Esophagus muscularis mucosa (tissue), 4 donors: ENCODE results near the gene CTNNA3. TPM values are rescaled to one million over a fixed set of nuclear protein-coding genes. Genes with fewer than 3 reads are reported as not detected.

Experiments used
- DNase-seq: peaks from one replicate; pipeline ENCODE4 v3.0.0-alpha.2; 2017; ENCODE audit errors: extremely low spot score
- H3K27ac ChIP-seq, 4 donors: fragments of 200-600 bp; sonication (generic); replicated peaks in 1 of 4; 1 replicate in 3 of 4; 2 replicates in 1 of 4; pipeline ENCODE4 v1.5.1; 2016 to 2019; ENCODE audit warnings: mild to moderate bottlenecking in 1 of 4
- H3K27me3 ChIP-seq, 4 donors: fragments of 200-600 bp; sonication (generic); one replicate each; pipeline versions ENCODE4 v1.5.1 to v1.6.0; 2016 to 2019
- H3K36me3 ChIP-seq, 4 donors: fragments of 200-600 bp; sonication (generic); one replicate each; pipeline ENCODE4 v1.5.1; 2016 to 2019
- H3K4me1 ChIP-seq, 4 donors: fragments of 200-600 bp; sonication (generic); one replicate each; pipeline ENCODE4 v1.5.1; 2016 to 2019
- H3K4me3 ChIP-seq, 4 donors: fragments of 200-600 bp; sonication (generic); 1 replicate in 2 of 4; 2 replicates in 2 of 4; pipeline ENCODE4 v1.5.1; 2016 to 2019; ENCODE audit warnings: mild to moderate bottlenecking in 4 of 4, moderate library complexity in 1 of 4
- H3K9me3 ChIP-seq, 4 donors: fragments of 200-600 bp; sonication (generic); 1 replicate in 3 of 4; 2 replicates in 1 of 4; pipeline ENCODE4 v1.5.1; 2016 to 2019
- CTCF ChIP-seq, 3 experiments: fragments of 200-600 bp in 2 of 3; fragments of 450-650 bp in 1 of 3; sonication (generic) in 2 of 3; IDR thresholded peaks; one replicate each; pipeline ENCODE4 v1.5.1; 2017 to 2019; ENCODE audit warnings: antibody characterized with exemption in 3 of 3, mild to moderate bottlenecking in 2 of 3, moderate library complexity in 1 of 3
- EP300 ChIP-seq: sonication (generic); formaldehyde crosslinking; IDR thresholded peaks from one replicate; pipeline ENCODE4 v1.6.1; 2017; ENCODE audit warnings: antibody characterized with exemption
- POLR2A ChIP-seq: fragments of 450-650 bp; IDR thresholded peaks from one replicate; pipeline ENCODE4 v1.6.1; 2017; ENCODE audit warnings: antibody characterized with exemption, moderate library complexity, mild to moderate bottlenecking, low read depth
- POLR2AphosphoS5 ChIP-seq, 2 donors: sonication (generic); formaldehyde crosslinking; IDR thresholded peaks; one replicate each; pipeline ENCODE4 v1.6.1; 2017; ENCODE audit warnings: antibody characterized with exemption in 2 of 2
- WGBS: methylation state at CpG from one replicate; pipeline ENCODE4 v1.1.5; 2018; 5-methylcytosine and 5-hydroxymethylcytosine counted together
- intact Hi-C: fragments of 100-400 bp; cut with DNase I; formaldehyde crosslinking; loops from one replicate; pipeline ENCODE4 v1.15.1; 2023
- total RNA-seq, 4 donors: library from RNA; depleted of rRNA; stranded (reverse); fragments of >200 nt; gene quantifications; one replicate each; pipeline versions ENCODE4 v1.1.0 to v1.2.1, GENCODE V29; 2016

The CTNNA3 gene
- total RNA-seq, 4 donors from 2014 or later = 5.1 to 27.8 (median 17.6) TPM

DNA sequence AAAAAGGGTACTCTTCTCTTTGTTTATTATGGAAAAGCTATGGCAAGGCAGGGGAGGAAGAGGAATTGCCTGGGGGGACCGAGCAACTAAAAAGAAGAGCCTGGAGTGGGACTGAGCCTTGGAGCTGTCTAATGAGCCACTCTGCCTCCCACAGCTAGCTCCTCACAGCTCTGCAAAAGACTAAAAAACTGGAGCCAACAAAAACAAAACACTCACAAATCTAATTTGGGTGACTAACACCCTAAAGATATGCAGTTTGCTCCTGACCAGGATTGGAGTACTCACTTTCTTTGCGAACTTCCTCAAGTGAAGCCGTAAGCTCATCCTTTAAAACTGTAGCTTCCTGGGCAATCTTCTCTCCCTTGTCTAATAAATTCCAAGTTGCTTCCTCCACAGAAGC, 89.4 kb downstream of the CTNNA3 start:
- DNase-seq = no peak
- Histone ChIP-seq H3K4me3 (no peak overlapping the region), H3K27ac (peak overlapping the region; percentile 27 to 62 (median 50)), H3K4me1 (peaks cover 5 to 45% (median 27%) of the 10 kb centered on the region in 4 donors), H3K36me3 (no peaks in the 10 kb centered on the region), H3K9me3 (no peaks in the 10 kb centered on the region), H3K27me3 (no peaks in the 10 kb centered on the region)
- intact Hi-C loops = no loop called here
- no peak for TF ChIP-seq POLR2AphosphoS5 (IDR thresholded peaks at IDR 0.05)
- TF ChIP-seq EP300 = no peak
- no peak for TF ChIP-seq CTCF (IDR thresholded peaks at IDR 0.05)
- no peak for TF ChIP-seq POLR2A
- 31% methylated on average over 3 of the region's 3 CpGs for WGBS

GRCh38 chr10:67603701-67604100, 92.3 kb downstream of the CTNNA3 start:
- Histone ChIP-seq H3K4me1 (peaks cover 0 to 35% (median 21%) of the 10 kb centered on the region in 4 donors), H3K9me3 (no peaks in the 10 kb centered on the region), H3K4me3 (no peak overlapping the region), H3K36me3 (no peaks in the 10 kb centered on the region), H3K27ac (no peak overlapping the region), H3K27me3 (no peaks in the 10 kb centered on the region)
- WGBS = 91% methylated on average over 3 of the region's 3 CpGs
- intact Hi-C loops = no loop called here
- DNase-seq = no peak
- TF ChIP-seq CTCF (IDR thresholded peaks at IDR 0.05) = no peak
- TF ChIP-seq EP300 = no peak
- TF ChIP-seq POLR2A = no peak
- no peak for TF ChIP-seq POLR2AphosphoS5 (IDR thresholded peaks at IDR 0.05)

DNA sequence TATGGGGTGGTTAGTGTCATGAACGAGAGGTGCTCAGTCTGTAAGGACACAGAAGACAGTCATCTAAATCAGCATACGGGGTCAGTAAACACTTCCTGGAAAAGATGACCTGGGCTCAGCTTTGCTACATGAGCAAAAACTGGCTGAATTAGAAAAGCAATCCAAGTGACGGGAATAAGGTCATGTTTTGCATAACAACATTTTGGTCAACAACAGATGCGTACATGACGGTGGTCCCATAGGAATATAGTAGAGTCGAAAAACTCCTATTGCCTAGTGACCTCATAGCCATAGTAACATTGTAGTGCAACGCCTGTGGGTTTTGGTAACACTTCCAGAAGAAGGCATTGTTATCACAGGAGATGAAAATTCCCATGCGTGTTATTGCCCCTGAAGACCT, 92.9 kb downstream of the CTNNA3 start:
- Histone ChIP-seq H3K27me3 (no peaks in the 10 kb centered on the region), H3K4me1 (peaks cover 0 to 35% (median 21%) of the 10 kb centered on the region in 4 donors), H3K27ac (peak overlapping the region in 2 of 4 donors; percentile 23 to 33), H3K4me3 (no peak overlapping the region), H3K9me3 (no peaks in the 10 kb centered on the region), H3K36me3 (no peaks in the 10 kb centered on the region)
- WGBS = 72% methylated on average over 8 of the region's 8 CpGs
- TF ChIP-seq EP300 (no peak), POLR2AphosphoS5 (IDR thresholded peaks at IDR 0.05) (no peak), POLR2A (no peak), CTCF (IDR thresholded peaks at IDR 0.05) (no peak)
- intact Hi-C loops = no loop called here
- DNase-seq = no peak

DNA sequence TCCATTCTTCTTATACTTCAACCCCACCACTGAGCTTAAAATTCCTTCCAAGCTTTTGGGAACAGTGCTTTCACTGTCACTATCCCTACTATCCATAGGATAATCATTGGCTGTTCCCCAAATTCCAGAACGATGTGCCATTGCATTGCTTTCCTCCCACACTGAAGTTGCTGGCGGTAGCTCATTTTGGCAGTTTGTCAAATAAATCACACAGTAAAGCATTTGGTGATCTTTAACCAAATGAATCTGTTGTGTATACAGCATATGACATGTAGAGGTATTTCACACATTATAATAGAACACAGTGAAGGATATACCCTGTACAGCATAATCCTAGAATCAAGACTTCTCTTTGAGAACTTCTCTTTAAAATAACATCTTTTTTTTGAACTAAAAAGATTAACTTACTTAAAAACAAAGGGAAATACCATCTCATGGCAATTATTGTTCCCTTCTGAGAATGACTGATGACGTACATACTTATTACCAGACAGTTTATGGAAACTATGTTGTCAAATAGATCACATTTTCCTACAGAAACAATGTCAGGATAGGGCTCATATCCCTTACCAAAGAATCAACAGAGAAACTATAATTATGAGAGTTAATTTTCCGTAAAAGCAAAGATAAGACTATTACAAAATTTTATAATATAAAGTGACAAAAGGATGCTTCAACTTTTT, 93.6 kb downstream of the CTNNA3 start:
- Histone ChIP-seq H3K27ac (peak overlapping the region in 2 of 4 donors; percentile 23 to 33), H3K36me3 (no peaks in the 10 kb centered on the region), H3K27me3 (no peaks in the 10 kb centered on the region), H3K4me3 (no peak overlapping the region), H3K9me3 (no peaks in the 10 kb centered on the region), H3K4me1 (peaks cover 0 to 33% (median 21%) of the 10 kb centered on the region in 4 donors)
- intact Hi-C loops = no loop called here
- WGBS = 37% methylated on average over 4 of the region's 4 CpGs
- no peak for DNase-seq
- TF ChIP-seq POLR2AphosphoS5 (IDR thresholded peaks at IDR 0.05) (no peak), CTCF (IDR thresholded peaks at IDR 0.05) (no peak), POLR2A (no peak), EP300 (no peak)

DNA sequence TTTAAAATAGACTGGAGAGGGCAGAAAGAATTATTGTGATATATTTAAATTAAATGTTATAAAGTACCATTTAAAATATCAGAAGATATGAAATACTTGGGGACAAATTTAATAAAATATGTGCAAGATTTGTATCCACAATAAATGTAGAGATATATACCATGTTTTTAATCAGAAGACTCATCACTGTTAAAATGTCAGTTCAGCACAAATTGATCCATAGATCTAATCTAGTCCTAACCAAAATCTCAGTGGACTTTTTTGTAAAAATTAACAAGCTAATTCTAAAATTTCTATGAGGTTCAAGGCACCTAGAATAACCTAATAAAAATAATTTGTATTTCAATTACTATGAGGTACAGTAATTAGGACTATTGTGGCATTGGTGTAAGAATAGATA, 96.4 kb downstream of the CTNNA3 start:
- no peak for DNase-seq
- intact Hi-C loops = no loop called here
- no peaks in the 10 kb centered on the region for H3K9me3 ChIP-seq
- no peak overlapping the region for H3K4me3 ChIP-seq
- no peak overlapping the region for H3K27ac ChIP-seq
- H3K4me1 ChIP-seq = peaks cover 0 to 19% (median 11%) of the 10 kb centered on the region in 4 donors
- H3K36me3 ChIP-seq = no peaks in the 10 kb centered on the region
- no peaks in the 10 kb centered on the region for H3K27me3 ChIP-seq
- no peak for TF ChIP-seq CTCF (IDR thresholded peaks at IDR 0.05)
- no peak for TF ChIP-seq EP300
- TF ChIP-seq POLR2A = no peak
